Mesenchymal stem cell (in vitro differentiated cells and primary cell): Measurements from ENCODE around the gene TWIST1.

Experiments used
- DNase-seq: peaks from one replicate; pipeline ENCODE4 v3.0.0-alpha.2; 2013
- H2AFZ ChIP-seq: one replicate; pipeline ENCODE4 v1.6.1; 2013; ENCODE audit warnings: low read depth, mild to moderate bottlenecking, control low read depth, inconsistent platforms, low read length, moderate library complexity
- H2AK5ac ChIP-seq: 2 replicates; pipeline ENCODE4 v1.6.1; 2013; ENCODE audit warnings: low read length, moderate library complexity, mild to moderate bottlenecking, inconsistent platforms; ENCODE audit not compliant: severe bottlenecking
- H2BK120ac ChIP-seq: one replicate; pipeline ENCODE4 v1.6.1; 2013; ENCODE audit warnings: low read depth, mild to moderate bottlenecking, inconsistent platforms, low read length, moderate library complexity
- H2BK12ac ChIP-seq, 2 experiments: one replicate each; pipeline ENCODE4 v1.6.1; 2013; ENCODE audit warnings: inconsistent platforms in 2 of 2, low read length in 2 of 2, mild to moderate bottlenecking in 2 of 2, moderate library complexity in 2 of 2, control low read depth in 1 of 2
- H2BK15ac ChIP-seq: one replicate; pipeline ENCODE4 v1.6.1; 2013; ENCODE audit warnings: mild to moderate bottlenecking, low read depth, inconsistent platforms; ENCODE audit not compliant: poor library complexity, severe bottlenecking
- H2BK5ac ChIP-seq: 2 replicates; pipeline ENCODE4 v1.6.1; 2013; ENCODE audit warnings: low read depth, mild to moderate bottlenecking, low read length, control low read depth, inconsistent platforms; ENCODE audit not compliant: poor library complexity, severe bottlenecking
- H3K14ac ChIP-seq, 2 experiments: one replicate each; pipeline ENCODE4 v1.6.1; 2013; ENCODE audit warnings: inconsistent platforms in 2 of 2, low read length in 2 of 2, control low read depth in 1 of 2, mild to moderate bottlenecking in 1 of 2, moderate library complexity in 1 of 2
- H3K18ac ChIP-seq, 2 experiments: one replicate each; pipeline ENCODE4 v1.6.1; 2013; ENCODE audit warnings: inconsistent platforms in 2 of 2, low read length in 2 of 2, control low read depth in 1 of 2, low read depth in 1 of 2, mild to moderate bottlenecking in 1 of 2
- H3K23ac ChIP-seq, 2 experiments: one replicate each; pipeline ENCODE4 v1.6.1; 2013; ENCODE audit warnings: inconsistent platforms in 2 of 2, low read length in 2 of 2, mild to moderate bottlenecking in 2 of 2, moderate library complexity in 2 of 2, control low read depth in 1 of 2
- H3K27ac ChIP-seq: 2 replicates; pipeline ENCODE4 v1.5.1; 2013; ENCODE audit warnings: mild to moderate bottlenecking, moderate library complexity, low read length, control low read depth, inconsistent platforms; ENCODE audit not compliant: poor library complexity, severe bottlenecking
- H3K27me3 ChIP-seq, 2 experiments: 2 replicates each; pipeline versions ENCODE4 v1.6.1 to v1.7.0; 2013; ENCODE audit warnings: low read length in 2 of 2, mild to moderate bottlenecking in 2 of 2, moderate library complexity in 2 of 2, control low read depth in 1 of 2, inconsistent platforms in 1 of 2; ENCODE audit not compliant: control insufficient read depth in 1 of 2, insufficient read depth in 1 of 2
- H3K36me3 ChIP-seq, 2 experiments: 2 replicates each; pipeline versions ENCODE4 v1.6.1 to v1.7.0; 2013; ENCODE audit warnings: low read length in 2 of 2, control low read depth in 1 of 2, inconsistent platforms in 1 of 2, low read depth in 1 of 2, mild to moderate bottlenecking in 1 of 2; ENCODE audit not compliant: insufficient read depth in 2 of 2, control insufficient read depth in 1 of 2
- H3K4ac ChIP-seq, 2 experiments: one replicate each; pipeline ENCODE4 v1.6.1; 2013; ENCODE audit warnings: inconsistent platforms in 2 of 2, low read length in 2 of 2, mild to moderate bottlenecking in 2 of 2, moderate library complexity in 2 of 2, control low read depth in 1 of 2, low read depth in 1 of 2
- H3K4me1 ChIP-seq: 2 replicates; pipeline ENCODE4 v1.6.1; 2013; ENCODE audit warnings: low read depth, low read length, control low read depth; ENCODE audit not compliant: control insufficient read depth, insufficient read depth
- H3K4me2 ChIP-seq: 2 replicates; pipeline ENCODE4 v1.6.1; 2013; ENCODE audit warnings: low read length, mild to moderate bottlenecking, inconsistent platforms; ENCODE audit not compliant: poor library complexity, severe bottlenecking
- H3K4me3 ChIP-seq, 2 experiments: 2 replicates each; pipeline versions ENCODE4 v1.5.1 to v1.7.0; 2013; ENCODE audit warnings: low read length in 2 of 2, mild to moderate bottlenecking in 2 of 2, control low read depth in 1 of 2, low read depth in 1 of 2; ENCODE audit not compliant: insufficient read depth in 1 of 2
- H3K79me1 ChIP-seq: replicated peaks from 2 replicates; pipeline ENCODE4 v1.6.1; 2013; ENCODE audit warnings: mild to moderate bottlenecking, control low read depth, low read length, inconsistent platforms; ENCODE audit not compliant: poor library complexity, severe bottlenecking
- H3K9ac ChIP-seq: 2 replicates; pipeline ENCODE4 v1.7.0; 2013; ENCODE audit warnings: mild to moderate bottlenecking, low read length, moderate library complexity
- H3K9me3 ChIP-seq: 2 replicates; pipeline ENCODE4 v1.7.0; 2013; ENCODE audit warnings: mild to moderate bottlenecking, low read length; ENCODE audit not compliant: control insufficient read depth
- H4K8ac ChIP-seq: one replicate; pipeline ENCODE4 v1.6.1; 2013; ENCODE audit warnings: inconsistent platforms, mild to moderate bottlenecking, low read length, moderate library complexity
- H4K91ac ChIP-seq: one replicate; pipeline ENCODE4 v1.6.1; 2013; ENCODE audit warnings: mild to moderate bottlenecking, low read length, inconsistent platforms
- WGBS: methylation state at CpG from one replicate; pipeline ENCODE4 v1.1.7; 2013; ENCODE audit warnings: mixed read lengths; 5-methylcytosine and 5-hydroxymethylcytosine counted together

TWIST1 gene

GRCh38 chr7:19133390-19133789, 16.0 kb upstream of the TWIST1 start:
- Histone ChIP-seq H3K18ac (no peak overlapping the region), H3K4me3 (no peak overlapping the region), H3K27ac (no peak overlapping the region), H3K36me3 (no peaks in the 10 kb centered on the region), H3K9me3 (no peaks in the 10 kb centered on the region), H2BK12ac (no peak overlapping the region), H2AFZ (no peak overlapping the region), H3K4me2 (no peak overlapping the region), H3K4me1 (no peaks in the 10 kb centered on the region), H2BK15ac (no peak overlapping the region), H3K14ac (no peak overlapping the region), H3K23ac (no peak overlapping the region), H4K91ac (no peak overlapping the region), H2BK120ac (no peak overlapping the region), H3K9ac (peak overlapping the region; percentile 18), H3K4ac (no peak overlapping the region), H2AK5ac (no peak overlapping the region), H4K8ac (no peak overlapping the region), H3K27me3 (no peaks in the 10 kb centered on the region), H3K79me1 (no peaks in the 10 kb centered on the region), H2BK5ac (no peak overlapping the region)
- 91% methylated on average over 3 of the region's 4 CpGs for WGBS
- no peak for DNase-seq

GRCh38 chr7:19128856-19129255, 11.4 kb upstream of the TWIST1 start:
- H3K23ac ChIP-seq: no peak overlapping the region
- no peaks in the 10 kb centered on the region for H3K9me3 ChIP-seq
- 100% methylated on average over 1 of the region's 1 CpG for WGBS
- H2BK5ac ChIP-seq: no peak overlapping the region
- H2BK12ac ChIP-seq: no peak overlapping the region
- no peak overlapping the region for H2AK5ac ChIP-seq
- no peak overlapping the region for H3K9ac ChIP-seq
- H3K4me2 ChIP-seq: no peak overlapping the region
- no peak overlapping the region for H3K27ac ChIP-seq
- no peak overlapping the region for H4K8ac ChIP-seq
- no peaks in the 10 kb centered on the region for H3K79me1 ChIP-seq
- H3K4me3 ChIP-seq: no peak overlapping the region
- no peaks in the 10 kb centered on the region for H3K4me1 ChIP-seq
- H2AFZ ChIP-seq: no peak overlapping the region
- H3K4ac ChIP-seq: no peak overlapping the region
- H4K91ac ChIP-seq: no peak overlapping the region
- no peaks in the 10 kb centered on the region for H3K36me3 ChIP-seq
- DNase-seq: no peak
- H3K27me3 ChIP-seq: no peaks in the 10 kb centered on the region
- H2BK15ac ChIP-seq: no peak overlapping the region
- H2BK120ac ChIP-seq: no peak overlapping the region
- no peak overlapping the region for H3K14ac ChIP-seq
- H3K18ac ChIP-seq: no peak overlapping the region

- Histone ChIP-seq H3K4me1 (peaks cover 13% of the 10 kb centered on the region), H3K79me1 (no peaks in the 10 kb centered on the region), H2BK5ac (no peak overlapping the region), H3K14ac (no peak overlapping the region), H3K27me3 (no peaks in the 10 kb centered on the region), H4K91ac (no peak overlapping the region), H3K36me3 (no peaks in the 10 kb centered on the region), H3K23ac (no peak overlapping the region), H3K9ac (no peak overlapping the region), H3K4me3 (no peak overlapping the region), H2BK12ac (no peak overlapping the region), H2AK5ac (no peak overlapping the region), H2AFZ (no peak overlapping the region), H2BK15ac (no peak overlapping the region), H3K18ac (no peak overlapping the region), H3K27ac (no peak overlapping the region), H3K9me3 (no peaks in the 10 kb centered on the region), H3K4me2 (no peak overlapping the region), H2BK120ac (no peak overlapping the region), H4K8ac (no peak overlapping the region), H3K4ac (no peak overlapping the region)
- DNase-seq: peak; percentile 67
- no CpG with 5 or more reads among the region's 2 CpGs for WGBS
Measured at GRCh38 chr7:19121977-19122588, 4.6 kb upstream of the TWIST1 start.

GRCh38 chr7:19119870-19120486, 2.5 kb upstream of the TWIST1 start:
- Histone ChIP-seq H2BK15ac (no peak overlapping the region), H2AFZ (no peak overlapping the region), H4K91ac (no peak overlapping the region), H3K27me3 (no peaks in the 10 kb centered on the region), H3K14ac (no peak overlapping the region), H3K23ac (no peak overlapping the region), H3K4ac (no peak overlapping the region), H3K27ac (no peak overlapping the region), H3K4me3 (no peak overlapping the region), H3K18ac (no peak overlapping the region), H2BK5ac (no peak overlapping the region), H3K4me2 (no peak overlapping the region), H2BK12ac (peak overlapping the region in 1 of 2 experiments; percentile 1), H2AK5ac (no peak overlapping the region), H3K9me3 (no peaks in the 10 kb centered on the region), H3K4me1 (peaks cover 14% of the 10 kb centered on the region), H3K79me1 (peaks cover 3% of the 10 kb centered on the region), H2BK120ac (no peak overlapping the region), H4K8ac (no peak overlapping the region), H3K36me3 (peaks cover 0 to 2% of the 10 kb centered on the region in 2 experiments), H3K9ac (peak overlapping the region; percentile 26)
- DNase-seq: no peak
- 47% methylated on average over 10 of the region's 10 CpGs for WGBS
